HepG2 (cell line): ENCODE measurements around the gene OR5L1. TPM values are rescaled to one million over a fixed set of nuclear protein-coding genes. Genes with fewer than 3 reads are reported as not detected.

ENCODE experiments used
- ATAC-seq: fragments of 200-7000 bp; cut with Tn5 transposase; 3 replicates; pipeline ENCODE4 v1.9.1; 2020; ENCODE audit warnings: mild to moderate bottlenecking, moderate library complexity
- BruUV-seq: library from RNA; stranded (reverse); fragments of 400-500 nt; replicated peaks from 2 replicates; lab custom pipeline; 2021; lab: Mats Ljungman, UMichigan
- CTCF ChIA-PET: fragments of 300-600 bp; formaldehyde crosslinking; extraction: SDS; loops from one replicate; lab custom pipeline; 2021; ENCODE audit warnings: low total read pairs, inconsistent platforms, low intra/inter-chr PET ratio; lab: Yijun Ruan, JAX
- POLR2A ChIA-PET: fragments of 350-600 bp; sonication (Branson Sonifier 250); formaldehyde crosslinking; loops from one replicate; lab custom pipeline; 2020; ENCODE audit warnings: antibody characterized with exemption, inconsistent platforms; lab: Yijun Ruan, JAX
- DNase-seq: peaks from one replicate; pipeline ENCODE4 v3.0.0-alpha.2; 2015; ENCODE audit warnings: low spot score
- FAIRE-seq: peaks from 3 replicates; lab custom pipeline; 2011; peaks lifted over from hg19 to GRCh38; lab: Jason Lieb, UNC
- H2AFZ ChIP-seq: one replicate; pipeline ENCODE4 v1.6.1; 2011; ENCODE audit warnings: low read length, inconsistent platforms
- H3K27ac ChIP-seq: fragments of 300-600 bp; 3 replicates; pipeline ENCODE4 v1.8.0; 2011; ENCODE audit warnings: mixed run types, mild to moderate bottlenecking, mixed read lengths, low read length, inconsistent platforms; ENCODE audit not compliant: insufficient read depth; ENCODE audit errors: extremely low read length
- H3K27me3 ChIP-seq, 2 experiments: fragments of 200-600 bp in 1 of 2; 2 replicates in 1 of 2; 3 replicates in 1 of 2; pipeline versions ENCODE4 v1.6.0 to v1.8.0; 2011; ENCODE audit warnings: low read length in 2 of 2, mild to moderate bottlenecking in 2 of 2, moderate library complexity in 2 of 2, inconsistent platforms in 1 of 2; ENCODE audit not compliant: insufficient read depth in 2 of 2, control insufficient read depth in 1 of 2
- H3K36me3 ChIP-seq, 2 experiments: fragments of 200-600 bp in 1 of 2; replicated peaks in 1 of 2; 2 replicates in 1 of 2; 3 replicates in 1 of 2; pipeline versions ENCODE4 v1.5.1 to v1.8.0; 2011; ENCODE audit warnings: low read length in 2 of 2, inconsistent platforms in 1 of 2; ENCODE audit not compliant: insufficient read depth in 2 of 2, control insufficient read depth in 1 of 2
- H3K4me1 ChIP-seq: 2 replicates; pipeline ENCODE4 v1.5.1; 2012; ENCODE audit warnings: low read length, inconsistent platforms; ENCODE audit not compliant: insufficient read depth
- H3K4me2 ChIP-seq: 2 replicates; pipeline ENCODE4 v1.6.0; 2011; ENCODE audit warnings: low read depth, low read length, inconsistent platforms
- H3K4me3 ChIP-seq, 3 experiments: fragments of 200-600 bp in 1 of 3; sonication (generic), shearing (Covaris generic) in 1 of 3; replicated peaks in 1 of 3; 2 replicates each; pipeline ENCODE4 v1.5.1; 2011 to 2016; ENCODE audit warnings: low read length in 3 of 3, inconsistent platforms in 2 of 3, low read depth in 2 of 3, mild to moderate bottlenecking in 2 of 3, control low read depth in 1 of 3, mixed read lengths in 1 of 3; ENCODE audit not compliant: insufficient read depth in 1 of 3
- H3K79me2 ChIP-seq: one replicate; pipeline ENCODE4 v1.6.1; 2011; ENCODE audit warnings: low read length, inconsistent platforms; ENCODE audit not compliant: insufficient read depth
- H3K9ac ChIP-seq: 2 replicates; pipeline ENCODE4 v1.6.0; 2011; ENCODE audit warnings: mild to moderate bottlenecking, low read depth, low read length, inconsistent platforms; ENCODE audit not compliant: insufficient read depth
- H3K9me3 ChIP-seq: 2 replicates; pipeline ENCODE4 v1.5.1; 2012; ENCODE audit warnings: mild to moderate bottlenecking, low read length
- H4K20me1 ChIP-seq: 2 replicates; pipeline ENCODE4 v1.6.0; 2011; ENCODE audit warnings: inconsistent platforms, mild to moderate bottlenecking, low read length, moderate library complexity; ENCODE audit not compliant: insufficient read depth
- MYNN ChIP-seq: sonication (generic); formaldehyde crosslinking; IDR thresholded peaks from 2 replicates; pipeline ENCODE4 v1.4.0; 2020; ENCODE audit warnings: mild to moderate bottlenecking, low read depth, missing genetic modification reagents
- NPAS2 ChIP-seq: sonication (generic); formaldehyde crosslinking; IDR thresholded peaks from 2 replicates; pipeline ENCODE4 v1.8.0; 2022; ENCODE audit warnings: mild to moderate bottlenecking, missing genetic modification reagents, borderline replicate concordance
- SMARCE1 ChIP-seq: fragments of 450-650 bp; IDR thresholded peaks from 2 replicates; pipeline ENCODE4 v1.6.1; 2017; ENCODE audit warnings: borderline replicate concordance
- TCF12 ChIP-seq, 2 experiments: fragments of 450-650 bp in 1 of 2; sonication (generic) in 1 of 2; formaldehyde crosslinking in 1 of 2; IDR thresholded peaks; 2 replicates each; pipeline versions ENCODE4 v1.6.1 to v1.8.0; 2017 to 2022; ENCODE audit warnings: antibody characterized with exemption in 1 of 2, mild to moderate bottlenecking in 1 of 2, missing genetic modification reagents in 1 of 2, moderate library complexity in 1 of 2
- ZFY ChIP-seq: sonication (generic); formaldehyde crosslinking; IDR thresholded peaks from 2 replicates; pipeline ENCODE4 v1.4.0; 2020; ENCODE audit warnings: missing genetic modification reagents
- ZNF329 ChIP-seq: sonication (generic); formaldehyde crosslinking; IDR thresholded peaks from 2 replicates; pipeline ENCODE4 v1.9.0; 2021; ENCODE audit warnings: low read depth, mild to moderate bottlenecking, missing genetic modification reagents
- ZNF451 ChIP-seq: sonication (generic); formaldehyde crosslinking; IDR thresholded peaks from 2 replicates; pipeline ENCODE4 v1.5.0; 2020; ENCODE audit warnings: mild to moderate bottlenecking, missing genetic modification reagents
- ZNF530 ChIP-seq: sonication (generic); formaldehyde crosslinking; IDR thresholded peaks from 2 replicates; pipeline ENCODE4 v1.5.0; 2020; ENCODE audit warnings: low read depth, mild to moderate bottlenecking, missing genetic modification reagents
- ZNF841 ChIP-seq: sonication (generic); formaldehyde crosslinking; IDR thresholded peaks from 2 replicates; pipeline ENCODE4 v1.8.1; 2023; ENCODE audit warnings: missing genetic modification reagents, borderline replicate concordance
- in situ Hi-C: cut with HindIII; loops from 2 replicates; pipeline ENCODE4 v1.10.0; 2017; ENCODE audit warnings: low pct_unique_long_range_greater_than_20kb; ENCODE audit not compliant: extremely low pct_ligation_motif_present
- intact Hi-C: fragments of 100-400 bp; cut with micrococcal nuclease; formaldehyde crosslinking; loops from one replicate; pipeline ENCODE4 v1.10.0; 2022; ENCODE audit not compliant: unreplicated experiment
- polyA plus RNA-seq, 8 experiments: library from polyadenylated mRNA; depleted of rRNA in 3 of 8; stranded (reverse) in 7 of 8; unstranded in 1 of 8; fragments of >200 nt; fragmentation: Illumina TruSeq in 4 of 8; extraction: Trizol in 4 of 8; gene quantifications; 2 replicates each; pipeline versions ENCODE4 v1.2.1 to v1.2.3, GENCODE V29; 2011 to 2016; ENCODE audit warnings: low read depth in 4 of 8, missing spikeins in 1 of 8, mixed read lengths in 1 of 8; ENCODE audit not compliant: insufficient read depth in 1 of 8
- total RNA-seq, 5 experiments: library from RNA; depleted of rRNA; stranded (reverse); fragments of >200 nt; fragmentation: Illumina TruSeq; extraction: Trizol; gene quantifications; 2 replicates each; pipeline ENCODE4 v1.2.3, GENCODE V29; 2016; ENCODE audit warnings: low read depth in 1 of 5
- TF ChIP-seq, protein P1 (sequence below): sonication (generic); formaldehyde crosslinking; IDR thresholded peaks from 2 replicates; pipeline ENCODE4 v1.4.0; 2020; ENCODE audit warnings: mild to moderate bottlenecking, missing genetic modification reagents
- TF ChIP-seq, protein P2 (sequence below): sonication (generic); formaldehyde crosslinking; IDR thresholded peaks from 2 replicates; pipeline ENCODE4 v1.5.1; 2020; ENCODE audit warnings: missing genetic modification reagents, mild to moderate bottlenecking, borderline replicate concordance

OR5L1 gene
- total and polyA plus RNA-seq, 2 of the 13 experiments (the other 11 are each of a cell fraction or from before 2014, with no cell fraction given) = not detected

DNA sequence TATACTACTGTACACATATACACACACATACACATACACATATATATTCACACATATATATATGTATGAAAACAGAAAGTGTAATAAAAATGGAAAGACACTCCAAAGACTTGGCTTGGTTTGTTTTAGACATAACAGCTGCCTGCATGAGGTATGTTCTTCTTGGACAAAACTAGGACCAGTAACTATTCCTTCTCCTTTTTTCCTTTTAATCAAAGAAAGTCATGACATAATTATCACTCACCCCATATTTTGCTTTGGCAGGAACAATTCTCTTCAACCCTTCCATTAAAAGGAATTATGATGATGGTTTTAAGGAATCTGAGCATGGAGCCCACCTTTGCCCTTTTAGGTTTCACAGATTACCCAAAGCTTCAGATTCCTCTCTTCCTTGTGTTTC, 15.9 kb upstream of the OR5L1 start, which contains the start of gene OR5D14:
TSS of gene OR5D14 (plus strand) at position 301 of the 400 bp plus-strand sequence. CDS start at position 301, 0 bp downstream.
- DNase-seq (no peak), FAIRE-seq (no peak), ATAC-seq (no peak)
- intact Hi-C loops = no loop called here
- in situ Hi-C loops = no loop called here
- no TSS peak for BruUV-seq
- Histone ChIP-seq H3K9ac (no peak within 1 kb of the TSS), H2AFZ (no peak within 1 kb of the TSS), H3K27ac (no peak within 1 kb of the TSS), H3K79me2 (no peaks in the 10 kb centered on the region), H3K36me3 (no peaks in the 10 kb centered on the region), H3K27me3 (no peaks in the 10 kb centered on the region), H3K4me1 (no peaks in the 10 kb centered on the region), H3K4me2 (no peak within 1 kb of the TSS), H3K9me3 (peaks cover 73% of the 10 kb centered on the region), H3K4me3 (no peak within 1 kb of the TSS), H4K20me1 (no peaks in the 10 kb centered on the region)
- TF ChIP-seq NPAS2 (CRISPR knock-in tag) (no peak), ZNF530 (CRISPR knock-in tag) (no peak), ZNF841 (CRISPR knock-in tag) (no peak), TCF12 (IDR thresholded peaks at IDR 0.05) (no peak), TCF12 (CRISPR knock-in tag; IDR thresholded peaks at IDR 0.05) (no peak), MYNN (no peak), ZFY (CRISPR knock-in tag) (no peak), ZNF329 (CRISPR knock-in tag) (no peak), SMARCE1 (no peak), ZNF451 (CRISPR knock-in tag) (no peak)
- TF ChIP-seq, protein P1, sequence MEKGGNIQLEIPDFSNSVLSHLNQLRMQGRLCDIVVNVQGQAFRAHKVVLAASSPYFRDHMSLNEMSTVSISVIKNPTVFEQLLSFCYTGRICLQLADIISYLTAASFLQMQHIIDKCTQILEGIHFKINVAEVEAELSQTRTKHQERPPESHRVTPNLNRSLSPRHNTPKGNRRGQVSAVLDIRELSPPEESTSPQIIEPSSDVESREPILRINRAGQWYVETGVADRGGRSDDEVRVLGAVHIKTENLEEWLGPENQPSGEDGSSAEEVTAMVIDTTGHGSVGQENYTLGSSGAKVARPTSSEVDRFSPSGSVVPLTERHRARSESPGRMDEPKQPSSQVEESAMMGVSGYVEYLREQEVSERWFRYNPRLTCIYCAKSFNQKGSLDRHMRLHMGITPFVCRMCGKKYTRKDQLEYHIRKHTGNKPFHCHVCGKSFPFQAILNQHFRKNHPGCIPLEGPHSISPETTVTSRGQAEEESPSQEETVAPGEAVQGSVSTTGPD (CRISPR knock-in tag) = no peak
- TF ChIP-seq, protein P2, sequence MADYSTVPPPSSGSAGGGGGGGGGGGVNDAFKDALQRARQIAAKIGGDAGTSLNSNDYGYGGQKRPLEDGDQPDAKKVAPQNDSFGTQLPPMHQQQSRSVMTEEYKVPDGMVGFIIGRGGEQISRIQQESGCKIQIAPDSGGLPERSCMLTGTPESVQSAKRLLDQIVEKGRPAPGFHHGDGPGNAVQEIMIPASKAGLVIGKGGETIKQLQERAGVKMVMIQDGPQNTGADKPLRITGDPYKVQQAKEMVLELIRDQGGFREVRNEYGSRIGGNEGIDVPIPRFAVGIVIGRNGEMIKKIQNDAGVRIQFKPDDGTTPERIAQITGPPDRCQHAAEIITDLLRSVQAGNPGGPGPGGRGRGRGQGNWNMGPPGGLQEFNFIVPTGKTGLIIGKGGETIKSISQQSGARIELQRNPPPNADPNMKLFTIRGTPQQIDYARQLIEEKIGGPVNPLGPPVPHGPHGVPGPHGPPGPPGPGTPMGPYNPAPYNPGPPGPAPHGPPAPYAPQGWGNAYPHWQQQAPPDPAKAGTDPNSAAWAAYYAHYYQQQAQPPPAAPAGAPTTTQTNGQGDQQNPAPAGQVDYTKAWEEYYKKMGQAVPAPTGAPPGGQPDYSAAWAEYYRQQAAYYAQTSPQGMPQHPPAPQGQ (CRISPR knock-in tag) = no peak
- ChIA-PET CTCF (no interaction called here), POLR2A (no interaction called here)
